Coronary artery (tissue), 2 donors: ENCODE measurements around the gene SMC1B.

Source experiments
- DNase-seq: peaks from one replicate; pipeline ENCODE4 v3.0.0-alpha.2; 2017; ENCODE audit warnings: low spot score
- H3K27ac ChIP-seq, 2 donors: fragments of 200-600 bp; sonication (generic); one replicate each; pipeline ENCODE4 v1.5.1; 2016 to 2019
- H3K4me3 ChIP-seq: fragments of 200-600 bp; sonication (generic); 2 replicates; pipeline ENCODE4 v1.5.1; 2016; ENCODE audit warnings: mild to moderate bottlenecking, moderate library complexity
- CTCF ChIP-seq: fragments of 200-600 bp; sonication (generic); IDR thresholded peaks from one replicate; pipeline ENCODE4 v1.5.1; 2019; ENCODE audit warnings: antibody characterized with exemption

SMC1B gene

GRCh38 chr22:45335021-45335818, 78.2 kb downstream of the SMC1B start:
- no peak overlapping the region for H3K27ac ChIP-seq

GRCh38 chr22:45334528-45334927, 78.9 kb downstream of the SMC1B start:
- Histone ChIP-seq H3K4me3 (no peak overlapping the region), H3K27ac (no peak overlapping the region)
- no peak for DNase-seq
- TF ChIP-seq CTCF, result no peak

More at GRCh38 chr22:45335021-45335818, 78.2 kb downstream of the SMC1B start:
- no peak overlapping the region for H3K4me3 ChIP-seq
- no peak for DNase-seq
- no peak for TF ChIP-seq CTCF

- no peak for TF ChIP-seq CTCF
- H3K27ac ChIP-seq, result no peak overlapping the region
- no peak for DNase-seq
- no peak overlapping the region for H3K4me3 ChIP-seq
Measured at GRCh38 chr22:45334068-45334467, 79.3 kb downstream of the SMC1B start.

- Histone ChIP-seq H3K4me3 (no peak overlapping the region), H3K27ac (no peak overlapping the region)
- no peak for DNase-seq
- TF ChIP-seq CTCF, result no peak
Measured at GRCh38 chr22:45332001-45332400, 81.4 kb downstream of the SMC1B start.

GRCh38 chr22:45331486-45331885, 81.9 kb downstream of the SMC1B start:
- no peak for TF ChIP-seq CTCF
- no peak for DNase-seq
- Histone ChIP-seq H3K4me3 (no peak overlapping the region), H3K27ac (no peak overlapping the region)

GRCh38 chr22:45330548-45330947, 82.9 kb downstream of the SMC1B start:
- TF ChIP-seq CTCF, result no peak
- Histone ChIP-seq H3K27ac (no peak overlapping the region), H3K4me3 (no peak overlapping the region)
- DNase-seq, result no peak

GRCh38 chr22:45329530-45329936, 83.9 kb downstream of the SMC1B start:
- no peak for DNase-seq
- H3K27ac ChIP-seq, result no peak overlapping the region
- TF ChIP-seq CTCF, result no peak
- H3K4me3 ChIP-seq, result no peak overlapping the region
